PC-3 (cell line): ENCODE results near the gene ATF6. TPM values are rescaled to one million over a fixed set of nuclear protein-coding genes. Genes with fewer than 3 reads are reported as not detected.

Experiments used
- ATAC-seq: fragments of 200-7000 bp; cut with Tn5 transposase; 2 replicates; pipeline ENCODE4 v1.9.1; 2020; ENCODE audit warnings: mild to moderate bottlenecking, moderate library complexity
- BruUV-seq: library from RNA; stranded (reverse); fragments of 400-500 nt; replicated peaks from 2 replicates; lab custom pipeline; 2021; lab: Mats Ljungman, UMichigan
- CTCF ChIA-PET: fragments of 300-600 bp; sonication (Branson Sonifier 250); formaldehyde crosslinking; loops from one replicate; lab custom pipeline; 2022; ENCODE audit warnings: antibody characterized with exemption; lab: Charles Lee
- POLR2A ChIA-PET: fragments of 300-600 bp; sonication (Branson Sonifier 250); formaldehyde crosslinking; loops from one replicate; lab custom pipeline; 2022; ENCODE audit warnings: antibody characterized with exemption; ENCODE audit not compliant: unreplicated experiment; lab: Charles Lee
- DNase-seq: peaks from one replicate; pipeline ENCODE4 v3.0.0-alpha.2; 2015
- H2AFZ ChIP-seq: fragments of 300-600 bp; sonication (generic); 2 replicates; pipeline ENCODE4 v1.6.0; 2016; ENCODE audit warnings: antibody characterized with exemption, low read length
- H3F3A ChIP-seq: fragments of 300-600 bp; sonication (generic); one replicate; pipeline ENCODE4 v1.6.0; 2017; ENCODE audit warnings: antibody characterized with exemption, low read length, control low read depth, mild to moderate bottlenecking; ENCODE audit not compliant: unreplicated experiment
- H3K27ac ChIP-seq: fragments of 300-600 bp; sonication (generic); 2 replicates; pipeline ENCODE4 v1.5.1; 2016; ENCODE audit warnings: mild to moderate bottlenecking, low read length
- H3K27me3 ChIP-seq: fragments of 300-600 bp; sonication (generic); 2 replicates; pipeline ENCODE4 v1.6.1; 2016; ENCODE audit warnings: low read length, mixed read lengths
- H3K36me3 ChIP-seq: fragments of 300-600 bp; sonication (generic); 2 replicates; pipeline ENCODE4 v1.6.1; 2016; ENCODE audit warnings: low read depth, mixed run types, low read length, mixed read lengths
- H3K4me1 ChIP-seq: fragments of 300-600 bp; sonication (generic); 2 replicates; pipeline ENCODE4 v1.5.1; 2016; ENCODE audit warnings: low read length; ENCODE audit not compliant: insufficient read depth
- H3K4me2 ChIP-seq: fragments of 300-600 bp; sonication (generic); 2 replicates; pipeline ENCODE4 v1.6.0; 2016; ENCODE audit warnings: low read length
- H3K4me3 ChIP-seq: fragments of 300-600 bp; sonication (generic); 2 replicates; pipeline ENCODE4 v1.5.1; 2016; ENCODE audit warnings: mild to moderate bottlenecking, low read length, mixed read lengths
- H3K79me2 ChIP-seq: fragments of 300-600 bp; sonication (generic); 2 replicates; pipeline ENCODE4 v1.6.1; 2017; ENCODE audit warnings: low read length, mixed read lengths
- H3K9ac ChIP-seq: fragments of 300-600 bp; sonication (generic); 2 replicates; pipeline ENCODE4 v1.6.0; 2016; ENCODE audit warnings: mild to moderate bottlenecking, low read length
- H3K9me2 ChIP-seq: fragments of 300-600 bp; sonication (generic); replicated peaks from 2 replicates; pipeline ENCODE4 v1.6.1; 2016; ENCODE audit warnings: mixed run types, low read length, mixed read lengths
- H3K9me3 ChIP-seq: fragments of 300-600 bp; sonication (generic); 2 replicates; pipeline ENCODE4 v1.6.1; 2016; ENCODE audit warnings: low read length, mixed read lengths
- H4K20me1 ChIP-seq: fragments of 300-600 bp; sonication (generic); 2 replicates; pipeline ENCODE4 v1.6.1; 2016; ENCODE audit warnings: low read length, mixed read lengths
- CTCF ChIP-seq: fragments of 300-600 bp; sonication (generic); conservative IDR thresholded peaks from 2 replicates; pipeline ENCODE4 v1.5.1; 2017; ENCODE audit warnings: antibody characterized with exemption, low read depth, mild to moderate bottlenecking, low read length
- EZH2 ChIP-seq: fragments of 300-600 bp; sonication (generic); IDR thresholded peaks from one replicate; pipeline ENCODE4 v1.6.1; 2017; ENCODE audit warnings: antibody characterized with exemption, mild to moderate bottlenecking, low read length; ENCODE audit not compliant: unreplicated experiment
- EZH2phosphoT487 ChIP-seq: fragments of 300-600 bp; sonication (generic); IDR thresholded peaks from 2 replicates; pipeline ENCODE4 v1.6.1; 2018; ENCODE audit warnings: mild to moderate bottlenecking, antibody characterized with exemption, low read length, borderline replicate concordance
- intact Hi-C: fragments of 100-400 bp; cut with micrococcal nuclease; formaldehyde crosslinking; loops from 2 replicates; pipeline ENCODE4 v1.9.0; 2023
- total RNA-seq: library from RNA; depleted of rRNA; stranded (reverse); fragments of >200 nt; gene quantifications from 2 replicates; pipeline ENCODE4 v1.2.3, GENCODE V29; 2014

The ATF6 gene
- total RNA-seq, 1 experiment from 2014 or later = 19.7 TPM

- Histone ChIP-seq H3K79me2 (no peaks in the 10 kb centered on the region), H4K20me1 (no peaks in the 10 kb centered on the region), H3K4me1 (no peaks in the 10 kb centered on the region), H3K4me2 (no peak overlapping the region), H3K9ac (no peak overlapping the region), H3F3A (no peaks in the 10 kb centered on the region), H3K9me2 (no peaks in the 10 kb centered on the region), H3K9me3 (no peaks in the 10 kb centered on the region), H3K36me3 (no peaks in the 10 kb centered on the region), H3K4me3 (no peak overlapping the region), H3K27me3 (no peaks in the 10 kb centered on the region), H2AFZ (no peak overlapping the region), H3K27ac (no peak overlapping the region)
- ChIA-PET CTCF (no interaction called here), POLR2A (no interaction called here)
- DNase-seq = no peak
- no TSS peak for BruUV-seq
- TF ChIP-seq EZH2 = no peak
- TF ChIP-seq EZH2phosphoT487 = no peak
- intact Hi-C loops = no loop called here
- ATAC-seq = no peak
Observed at GRCh38 chr1:161890574-161890973, 124.5 kb downstream of the ATF6 start.

- Histone ChIP-seq H3K4me1 (peaks cover 8% of the 10 kb centered on the region), H2AFZ (no peak overlapping the region), H3K36me3 (no peaks in the 10 kb centered on the region), H3K27ac (no peak overlapping the region), H4K20me1 (no peaks in the 10 kb centered on the region), H3K9me2 (no peaks in the 10 kb centered on the region), H3K4me3 (no peak overlapping the region), H3K27me3 (no peaks in the 10 kb centered on the region), H3K9me3 (no peaks in the 10 kb centered on the region), H3F3A (no peaks in the 10 kb centered on the region), H3K4me2 (no peak overlapping the region), H3K79me2 (no peaks in the 10 kb centered on the region), H3K9ac (no peak overlapping the region)
- BruUV-seq = no TSS peak
- ChIA-PET CTCF (no interaction called here), POLR2A (no interaction called here)
- no peak for ATAC-seq
- intact Hi-C loops = loop anchor here (2.0 kb wide), 1 partner anchor 34 kb away; no protein-coding TSS in a partner anchor
- no peak for TF ChIP-seq EZH2
- TF ChIP-seq CTCF = no peak
- TF ChIP-seq EZH2phosphoT487 = no peak
- no peak for DNase-seq
Observed at GRCh38 chr1:161899091-161899490, 133.0 kb downstream of the ATF6 start.

GRCh38 chr1:161900160-161900559, 134.0 kb downstream of the ATF6 start:
- Histone ChIP-seq H3K27ac (no peak overlapping the region), H2AFZ (no peak overlapping the region)
- POLR2A ChIA-PET = interaction anchor here (0.5 kb wide), 1 partner anchor 306 kb away, joined by 5 read pairs; no protein-coding TSS in a partner anchor

More at GRCh38 chr1:161900160-161900559, 134.0 kb downstream of the ATF6 start:
- ATAC-seq (no peak), DNase-seq (no peak)
- no peaks in the 10 kb centered on the region for H3K79me2 ChIP-seq
- peaks cover 12% of the 10 kb centered on the region for H3K4me1 ChIP-seq
- no peaks in the 10 kb centered on the region for H4K20me1 ChIP-seq
- TF ChIP-seq EZH2 (no peak), EZH2phosphoT487 (no peak), CTCF (no peak)
- no peak overlapping the region for H3K9ac ChIP-seq
- no peaks in the 10 kb centered on the region for H3K36me3 ChIP-seq
- H3K9me2 ChIP-seq = no peaks in the 10 kb centered on the region
- no peaks in the 10 kb centered on the region for H3K27me3 ChIP-seq
- intact Hi-C loops = no loop called here
- no peak overlapping the region for H3K4me3 ChIP-seq
- CTCF ChIA-PET = no interaction called here
- no TSS peak for BruUV-seq
- H3F3A ChIP-seq = no peaks in the 10 kb centered on the region
- H3K9me3 ChIP-seq = no peaks in the 10 kb centered on the region
- H3K4me2 ChIP-seq = no peak overlapping the region
